Measurements from ENCODE around the gene TMOD2.

The TMOD2 gene

DNA sequence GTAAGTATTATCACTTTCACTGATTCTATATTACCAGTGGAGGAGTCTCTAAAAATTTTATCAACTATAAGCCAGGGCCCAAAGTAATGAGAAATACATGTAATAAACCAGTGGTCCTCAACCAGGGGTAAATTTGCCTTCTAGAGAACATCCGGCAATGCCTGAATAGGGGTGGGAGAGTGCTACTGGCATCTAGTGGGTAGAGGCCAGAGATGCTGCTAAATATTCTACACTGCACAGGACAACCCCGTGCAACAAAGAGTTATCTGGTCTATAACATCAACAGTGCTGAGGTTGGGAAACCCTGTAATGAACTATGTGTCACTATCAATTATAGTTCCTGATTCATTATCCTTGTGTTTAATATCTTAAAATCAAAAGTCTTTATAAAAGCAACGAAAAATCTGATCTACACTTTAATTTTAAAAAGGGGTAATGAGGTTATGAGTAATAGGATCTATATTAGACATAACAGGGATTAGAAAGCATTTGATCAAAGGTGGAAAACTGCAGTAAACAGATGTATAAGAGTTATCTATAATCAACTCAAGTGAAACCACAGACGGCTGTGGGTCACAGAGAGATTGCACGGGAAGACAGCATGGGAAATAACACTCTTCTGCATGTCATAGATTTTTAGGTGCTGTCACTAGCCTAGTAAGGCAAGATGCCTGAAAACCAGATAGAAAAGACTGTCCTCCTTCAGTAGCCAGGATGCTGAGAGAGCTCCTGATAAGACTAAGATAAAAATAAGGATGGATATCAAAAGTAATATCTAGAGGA, 16.0 kb upstream of the TMOD2 start:
- DNase-seq (ENCODE audit: low read depth, low spot score) = no peak
- TF ChIP-seq CTCF (IDR thresholded peaks at IDR 0.05; ENCODE audit: low read depth, low read length) = no peak
- no peak overlapping the region for H3K4me3 ChIP-seq (ENCODE audit: low read depth, low read length)
- in situ Hi-C loops (cut with HindIII; ENCODE audit: low sequenced_read_pairs) = no loop called here

DNA sequence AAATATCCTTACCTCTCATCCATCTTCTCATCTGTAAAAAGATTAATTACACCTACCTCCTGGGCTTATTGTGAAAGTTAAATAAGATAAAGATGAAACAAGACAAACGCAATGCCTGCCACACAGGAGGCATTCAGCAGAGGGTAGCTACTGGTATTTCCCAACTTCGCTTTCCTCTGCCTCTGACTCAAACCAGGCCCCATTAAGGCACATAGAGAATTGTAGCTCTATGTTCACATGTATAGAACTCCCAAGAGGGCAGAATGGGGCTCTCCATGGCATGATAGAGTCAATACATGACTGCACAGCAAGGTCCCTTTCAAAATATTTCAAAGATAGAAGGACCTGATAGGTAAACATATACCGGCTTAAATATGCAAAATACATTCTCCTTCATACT, 15.3 kb upstream of the TMOD2 start:
- in situ Hi-C loops (cut with HindIII; ENCODE audit: low sequenced_read_pairs) = no loop called here
- TF ChIP-seq CTCF (IDR thresholded peaks at IDR 0.05; ENCODE audit: low read depth, low read length) = no peak
- H3K4me3 ChIP-seq (ENCODE audit: low read depth, low read length) = no peak overlapping the region
- DNase-seq (ENCODE audit: low read depth, low spot score) = no peak

- in situ Hi-C loops (cut with HindIII; ENCODE audit: low sequenced_read_pairs) = no loop called here
- TF ChIP-seq CTCF (IDR thresholded peaks at IDR 0.05; ENCODE audit: low read depth, low read length) = no peak
- H3K4me3 ChIP-seq (ENCODE audit: low read depth, low read length) = peak overlapping the region; percentile 53
- no peak for DNase-seq (ENCODE audit: low read depth, low spot score)
Measured at GRCh38 chr15:51736751-51737521, 14.5 kb upstream of the TMOD2 start.

DNA sequence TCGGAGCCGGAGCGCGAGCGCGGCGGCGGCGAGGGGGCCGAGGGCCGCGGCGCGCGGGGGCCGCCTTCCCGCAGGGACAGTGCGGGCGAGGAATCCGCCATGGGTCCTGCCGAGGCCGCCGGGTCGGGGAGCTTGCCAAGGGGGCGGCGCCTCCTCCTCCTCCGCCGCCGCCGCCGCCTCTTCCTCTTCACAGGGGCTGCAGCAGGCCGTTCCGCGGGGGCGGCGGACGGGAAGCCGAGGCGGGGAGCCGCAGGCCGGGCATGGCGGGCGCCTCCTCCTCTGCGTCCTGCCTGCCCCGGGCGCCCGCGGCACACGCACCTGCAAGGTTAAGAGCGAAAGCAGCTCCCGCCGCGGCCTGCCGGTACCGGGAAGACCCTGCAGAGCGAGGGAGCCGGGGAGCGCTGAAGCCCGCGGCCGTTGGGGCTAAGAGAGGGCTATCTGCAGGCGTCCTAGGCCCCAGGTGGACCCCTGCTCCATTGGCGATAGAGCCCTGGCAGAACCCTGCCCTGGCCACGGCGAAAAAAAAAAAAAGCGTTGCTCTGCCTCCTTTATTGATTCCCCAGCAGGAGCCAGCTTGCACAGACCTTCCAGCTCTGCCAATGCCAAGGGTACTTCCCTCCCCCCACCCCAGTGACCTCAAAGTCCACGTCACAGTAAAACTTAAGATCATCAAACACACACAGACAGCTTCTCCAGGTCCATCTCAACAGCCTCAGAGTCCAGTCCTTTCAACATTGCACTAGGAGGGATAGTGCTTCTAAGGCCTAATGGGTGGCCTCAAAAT, 13.7 kb upstream of the TMOD2 start, which contains the start of gene LYSMD2:
TSS of gene LYSMD2 (minus strand) at position 134 of the 784 bp plus-strand sequence. CDS start at position 101, 33 bp downstream.
- DNase-seq (ENCODE audit: low read depth, low spot score) = peak; percentile 52
- TF ChIP-seq CTCF (IDR thresholded peaks at IDR 0.05; ENCODE audit: low read depth, low read length) = no peak
- in situ Hi-C loops (cut with HindIII; ENCODE audit: low sequenced_read_pairs) = no loop called here
- peak within 1 kb of the TSS; percentile 53 for H3K4me3 ChIP-seq (ENCODE audit: low read depth, low read length)

DNA sequence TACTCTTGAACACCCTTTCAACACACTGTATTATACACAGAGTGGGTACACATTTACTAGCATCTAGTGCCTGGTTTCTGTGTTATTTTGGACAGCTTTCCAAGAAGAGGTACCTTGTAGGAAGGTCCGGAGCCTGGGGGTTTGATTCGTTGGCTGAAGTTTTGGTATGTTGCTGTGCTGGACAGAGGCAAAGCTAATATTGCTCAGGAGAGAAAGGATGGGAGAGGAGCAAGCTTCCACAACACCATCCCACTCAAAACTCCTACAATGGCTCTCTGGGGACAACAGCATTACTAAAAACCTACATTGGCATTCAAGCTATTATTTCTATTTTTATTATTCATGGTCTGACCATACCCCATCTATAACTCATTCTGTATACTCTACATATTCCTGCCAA, 12.8 kb upstream of the TMOD2 start:
- no peak for TF ChIP-seq CTCF (IDR thresholded peaks at IDR 0.05; ENCODE audit: low read depth, low read length)
- no peak overlapping the region for H3K4me3 ChIP-seq (ENCODE audit: low read depth, low read length)
- in situ Hi-C loops (cut with HindIII; ENCODE audit: low sequenced_read_pairs) = no loop called here
- no peak for DNase-seq (ENCODE audit: low read depth, low spot score)

DNA sequence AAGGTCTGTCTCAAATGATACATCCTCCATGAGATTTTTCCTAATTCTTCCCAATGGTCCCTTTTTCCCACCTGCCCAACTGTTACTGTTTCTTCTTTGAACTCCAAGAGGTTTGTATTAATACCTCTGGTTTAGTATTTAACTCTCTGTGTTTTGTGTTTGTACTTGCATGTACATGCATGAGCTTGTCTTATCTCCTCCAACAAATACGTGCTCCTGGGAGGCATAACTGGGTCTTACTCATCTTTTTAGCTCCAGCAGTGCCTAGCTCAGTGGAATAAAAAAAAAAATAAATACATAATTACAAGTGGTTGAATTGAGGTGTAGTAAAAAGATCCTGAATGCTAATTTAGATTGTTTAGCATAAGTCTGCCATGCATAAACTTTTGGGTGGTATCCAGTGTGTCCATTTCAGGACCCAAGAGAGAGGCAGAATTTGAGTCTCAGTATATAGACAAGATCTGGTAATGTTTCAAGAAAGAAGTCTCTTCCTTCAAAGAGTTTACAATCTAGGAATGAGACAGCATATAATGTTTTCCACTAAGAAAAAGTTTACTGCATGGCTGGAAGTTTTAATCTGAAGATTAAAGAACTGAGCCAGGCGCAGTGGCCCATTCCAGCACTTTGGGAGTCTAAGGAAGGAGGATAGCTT, 12.2 kb upstream of the TMOD2 start:
- in situ Hi-C loops (cut with HindIII; ENCODE audit: low sequenced_read_pairs) = no loop called here

More for the DNA sequence above, 12.2 kb upstream of the TMOD2 start:
- DNase-seq (ENCODE audit: low read depth, low spot score) = no peak
- H3K4me3 ChIP-seq (ENCODE audit: low read depth, low read length) = no peak overlapping the region
- no peak for TF ChIP-seq CTCF (IDR thresholded peaks at IDR 0.05; ENCODE audit: low read depth, low read length)
